Activated CD4-positive, alpha-beta T cell treated with anti-CD3 and anti-CD28 coated beads, Interleukin-2, amount 50 U/mL, for 16 hours (primary cell): Measurements from ENCODE around the gene MAPK11.
"Not testable (repeated sequence)": the region's sequence is repeated elsewhere in the genome, so short reads cannot be mapped to it uniquely, and the experiment has no call there.

ENCODE experiments used
- DNase-seq: peaks from one replicate; pipeline ENCODE4 v3.0.0-alpha.2; 2020

Gene MAPK11

GRCh38 chr22:50275181-50276055, 5.2 kb upstream of the MAPK11 start:
- no peak for DNase-seq

- DNase-seq = no peak
These were observed 4.6 kb upstream of the MAPK11 start for GRCh38 chr22:50274771-50275170.

- DNase-seq = peak; percentile 64
These were observed 4.1 kb upstream of the MAPK11 start for GRCh38 chr22:50274311-50274710.

DNA sequence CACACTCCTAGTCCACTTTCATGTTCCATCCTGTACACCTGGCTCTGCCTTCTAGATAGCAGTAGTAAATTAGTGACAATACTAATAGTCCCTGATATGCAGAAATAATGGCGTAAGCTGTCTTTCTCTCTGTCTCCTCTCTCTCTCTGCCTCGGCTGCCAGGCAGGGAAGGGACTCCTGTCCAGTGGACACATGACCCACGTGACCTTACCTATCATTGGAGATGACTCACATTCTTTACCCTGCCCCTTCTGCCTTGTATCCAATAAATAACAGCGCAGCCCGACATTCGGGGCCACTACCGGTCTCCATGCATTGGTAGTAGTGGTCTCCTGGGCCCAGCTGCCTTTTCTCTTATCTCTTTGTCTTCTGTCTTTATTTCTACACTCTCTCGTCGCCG, 3.6 kb upstream of the MAPK11 start:
- not testable (repeated sequence) for DNase-seq

DNA sequence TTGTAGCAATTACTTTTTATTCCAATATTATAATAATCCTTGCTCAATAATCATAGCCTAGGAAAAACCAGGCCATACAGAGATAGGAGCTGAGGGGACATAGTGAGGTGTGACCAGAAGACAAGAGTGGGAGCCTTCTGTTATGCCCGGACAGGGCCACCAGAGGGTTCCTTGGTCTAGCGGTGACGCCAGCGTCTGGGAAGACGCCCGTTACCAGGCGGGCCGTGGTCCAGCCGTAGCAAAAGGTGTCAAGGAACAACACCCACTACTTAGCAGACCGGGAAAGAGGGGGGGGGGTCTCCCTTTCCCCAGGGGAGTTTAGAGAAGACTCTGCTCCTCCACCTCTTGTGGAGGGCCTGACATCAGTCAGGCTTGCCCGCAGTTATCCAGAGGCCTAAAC, 3.2 kb upstream of the MAPK11 start:
- not testable (repeated sequence) for DNase-seq

DNA sequence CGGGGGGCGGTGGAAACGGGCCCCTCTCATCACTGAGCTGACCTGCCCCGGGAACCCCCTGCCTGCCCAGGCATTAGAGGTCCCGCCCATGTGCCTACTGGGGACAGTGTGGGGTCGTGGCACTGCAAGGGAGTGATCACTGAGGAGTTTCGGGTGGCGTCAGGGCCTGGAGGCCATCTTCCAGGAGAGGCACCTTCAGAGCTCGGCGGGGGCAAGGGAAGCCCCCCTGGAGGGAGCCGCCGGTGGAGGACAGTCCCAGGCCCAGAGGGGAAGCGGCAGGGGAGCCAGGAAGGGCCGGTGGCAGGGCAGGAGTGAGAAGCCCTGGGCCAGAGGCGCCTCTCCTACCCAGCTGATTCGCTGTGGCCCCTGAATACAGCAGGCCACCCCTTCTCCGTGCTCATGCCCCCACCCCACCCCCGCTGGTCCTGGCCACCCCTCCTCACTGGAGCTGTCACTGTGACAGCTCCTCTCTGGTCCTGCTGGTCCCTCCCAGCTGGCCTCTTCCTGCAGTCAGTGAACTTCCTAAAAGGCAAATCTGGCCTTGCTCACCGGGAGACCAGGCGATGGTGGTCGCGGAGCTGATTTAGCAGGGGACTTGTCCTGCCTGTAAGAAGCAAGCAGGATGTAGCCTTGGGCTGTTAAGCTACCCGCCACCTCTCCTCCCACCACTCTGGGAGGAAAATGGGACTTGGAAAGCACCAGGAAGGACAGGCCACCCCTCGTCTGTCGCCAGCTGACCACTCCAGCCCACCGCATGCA, 2.0 kb upstream of the MAPK11 start:
- no peak for DNase-seq

DNA sequence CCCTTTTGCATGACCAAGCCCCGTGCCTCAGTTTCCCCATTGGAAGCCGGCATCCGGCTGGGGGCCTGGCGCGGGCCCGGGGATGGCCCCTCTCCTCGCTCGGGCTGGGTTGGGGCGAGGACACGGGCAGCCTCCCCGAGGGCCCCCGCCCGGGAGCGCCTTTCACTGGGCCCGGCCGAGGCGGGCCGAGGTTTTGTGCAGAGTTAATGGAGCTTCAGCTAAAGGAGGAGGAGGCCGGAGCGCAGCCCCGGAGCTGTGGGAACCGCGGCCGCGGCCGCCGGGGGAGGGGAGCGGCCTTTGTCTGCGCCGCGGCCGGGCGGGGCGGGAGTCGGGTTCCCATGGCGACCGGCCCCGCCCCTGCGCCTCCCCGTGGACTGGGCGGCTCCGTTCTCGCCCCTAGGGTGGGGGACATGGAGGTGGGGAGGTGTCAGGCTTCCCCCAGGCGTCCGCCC, 1.4 kb upstream of the MAPK11 start:
- DNase-seq = peak; percentile 58

GRCh38 chr22:50270666-50271394, 650 bp upstream of the MAPK11 start:
- peak; percentile 54 for DNase-seq

DNA sequence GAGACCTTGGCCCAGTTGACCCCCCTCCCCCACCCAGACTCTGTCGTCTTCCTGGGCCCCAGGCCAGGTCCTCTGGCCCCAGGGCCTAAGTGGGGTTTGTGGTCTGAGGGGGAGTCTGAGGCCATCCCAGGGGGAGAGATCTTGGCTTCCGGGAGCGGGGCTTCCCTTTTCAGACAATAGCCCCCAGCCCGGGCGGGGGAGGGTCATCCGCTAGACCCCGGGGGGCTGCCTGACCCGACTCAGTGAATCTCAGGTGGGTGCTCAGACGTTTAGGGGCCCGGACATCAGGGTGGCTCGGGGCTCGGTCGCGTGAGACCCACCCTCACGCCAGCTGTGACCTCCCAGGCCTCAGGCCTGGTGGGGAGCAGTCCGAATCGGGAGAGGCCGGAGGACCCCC, 609 bp downstream of the MAPK11 start:
- DNase-seq = no peak

DNA sequence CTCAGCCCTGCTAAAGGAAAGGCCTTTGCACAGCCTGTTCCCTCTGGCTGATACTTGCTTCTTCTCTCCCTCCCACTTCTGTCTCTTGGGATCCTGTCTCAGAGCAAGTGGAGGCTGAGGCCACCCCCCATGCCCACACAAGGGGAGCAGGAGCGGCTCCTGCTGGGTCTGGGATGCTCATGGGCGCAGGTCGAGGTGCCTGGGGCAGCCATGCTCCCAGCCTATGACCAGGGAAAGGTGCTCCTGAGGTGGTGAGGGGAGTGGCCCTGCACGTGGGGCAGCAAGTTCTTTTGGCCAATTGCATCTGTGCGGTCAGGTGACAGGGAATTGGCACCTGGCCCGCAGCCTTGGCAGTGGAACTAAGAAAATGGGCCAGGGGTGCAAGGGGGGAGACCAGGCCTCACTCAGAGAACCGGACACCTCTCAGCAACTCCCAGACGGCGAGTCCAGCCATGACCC, 1.5 kb downstream of the MAPK11 start:
- no peak for DNase-seq

DNA sequence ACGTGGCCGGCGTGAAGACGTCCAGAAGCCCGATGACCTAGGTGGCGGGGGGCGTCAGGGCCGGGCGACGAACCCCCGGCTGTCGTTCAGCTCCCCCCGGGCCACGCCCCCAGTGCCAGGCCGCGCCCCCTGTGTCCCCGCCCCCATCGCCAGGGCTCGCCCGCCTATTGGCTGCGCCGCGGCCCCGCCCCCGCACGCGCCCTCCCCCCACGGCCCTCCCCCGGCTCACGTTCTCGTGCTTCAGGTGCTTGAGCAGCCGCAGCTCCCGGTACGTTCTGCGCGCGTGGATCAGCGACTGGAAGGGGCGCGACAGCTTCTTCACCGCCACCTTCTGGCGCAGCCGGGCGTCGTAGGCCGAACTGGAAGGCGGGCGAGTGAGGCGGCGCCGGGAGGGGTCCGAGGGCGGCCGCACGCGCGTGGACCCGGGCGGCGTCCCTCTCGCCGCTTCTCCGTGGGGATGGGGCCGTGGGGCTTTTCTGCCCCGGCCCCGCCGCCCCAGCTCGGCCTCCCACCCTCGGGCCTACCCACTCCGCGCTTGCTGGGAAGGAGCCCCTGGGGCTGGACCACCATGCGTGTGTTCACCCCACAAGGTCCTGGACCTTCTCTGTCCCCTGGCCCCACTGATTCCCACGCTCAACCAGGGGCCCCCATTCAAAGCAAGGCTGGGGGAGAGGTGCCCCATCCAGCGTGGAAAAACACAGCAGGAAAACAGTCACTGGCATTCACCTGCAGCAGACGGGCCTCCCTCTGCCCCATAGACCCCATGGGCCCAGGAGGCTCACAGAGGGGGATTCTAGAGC, 2.4 kb downstream of the MAPK11 start:
- DNase-seq = peak; percentile 56

DNA sequence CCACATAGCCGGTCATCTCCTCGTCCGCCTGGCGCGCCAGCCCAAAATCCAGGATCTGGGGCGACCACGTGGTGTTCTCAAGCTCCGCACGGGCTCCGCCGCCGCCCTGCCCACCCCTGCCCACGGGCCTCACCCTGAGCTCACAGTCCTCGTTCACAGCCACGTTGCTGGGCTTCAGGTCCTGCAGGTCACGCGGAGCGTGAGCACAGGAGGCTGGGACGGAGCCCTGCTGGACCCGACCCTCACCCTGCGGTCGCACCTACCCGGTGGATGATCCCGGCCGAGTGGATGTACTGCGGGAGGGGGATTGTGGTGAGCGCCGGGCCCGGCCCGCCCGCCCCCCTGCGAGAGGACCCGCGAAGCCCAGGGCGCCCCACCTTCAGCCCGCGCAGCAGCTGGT, 3.2 kb downstream of the MAPK11 start:
- no peak for DNase-seq

GRCh38 chr22:50264946-50265669, 5.1 kb downstream of the MAPK11 start:
- no peak for DNase-seq

DNA sequence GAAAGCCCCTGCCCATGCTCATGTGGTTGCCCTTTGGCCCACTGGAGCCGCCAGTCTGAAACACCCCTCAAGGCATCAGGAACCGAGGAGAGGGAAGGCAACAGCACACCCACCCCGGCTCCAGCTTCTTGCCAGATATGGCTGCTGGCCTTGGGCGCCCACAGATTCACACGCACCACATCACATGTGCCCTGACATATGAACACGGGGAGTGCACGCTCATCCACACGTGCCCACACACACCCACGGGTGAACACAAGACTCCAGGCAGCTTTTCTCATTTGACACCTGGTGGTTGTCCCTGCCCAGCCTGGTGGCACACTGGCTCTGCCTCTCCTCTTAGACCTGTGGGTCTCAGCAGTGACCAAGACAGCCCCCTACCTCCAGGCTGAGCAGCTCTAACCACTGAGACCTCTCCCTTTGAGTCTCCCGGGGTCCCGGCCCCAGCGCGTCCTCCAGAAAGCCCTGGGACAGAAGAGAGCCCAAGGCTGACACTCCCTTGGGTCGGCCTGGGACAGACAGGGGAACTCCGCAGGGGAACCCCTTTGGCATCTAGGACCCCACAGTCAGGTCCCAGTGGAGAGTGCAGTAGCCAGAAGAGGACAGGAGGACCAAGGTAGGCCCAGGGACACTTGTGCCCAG, 6.0 kb downstream of the MAPK11 start:
- no peak for DNase-seq

GRCh38 chr22:50262973-50263617, 7.1 kb downstream of the MAPK11 start:
- DNase-seq = no peak

DNA sequence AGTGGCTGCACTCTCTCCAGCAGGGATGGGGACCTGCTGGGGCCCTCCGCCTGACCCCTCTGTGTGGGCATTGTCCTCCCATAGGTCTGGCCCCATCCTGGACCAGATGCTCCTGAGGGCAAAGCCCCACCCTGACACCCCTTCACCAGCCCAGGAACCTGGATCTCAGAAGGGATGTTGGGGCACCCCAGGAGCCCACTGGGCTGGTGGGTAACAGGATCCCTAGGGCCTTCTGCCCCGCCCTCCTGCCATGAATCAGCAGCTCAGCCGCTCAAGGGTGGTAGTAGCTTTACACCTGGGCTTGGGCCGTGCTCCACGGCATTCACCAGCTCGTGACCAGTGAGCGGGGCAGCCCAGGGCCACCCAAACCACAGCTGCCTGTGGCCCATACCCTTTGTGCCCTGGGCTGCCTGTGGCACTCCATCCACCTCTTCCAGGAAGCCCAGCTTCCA, 7.7 kb downstream of the MAPK11 start:
- DNase-seq = no peak

GRCh38 chr22:50261615-50262459, 8.3 kb downstream of the MAPK11 start, which contains the start of gene MAPK12:
TSS of gene MAPK12 (minus strand) at chr22:50261683. CDS start at chr22:50261509, 174 bp downstream.
- DNase-seq = no peak

- peak; percentile 51 for DNase-seq
These were observed 9.2 kb downstream of the MAPK11 start for GRCh38 chr22:50260801-50261614.

- no peak for DNase-seq
These were observed 9.8 kb downstream of the MAPK11 start for GRCh38 chr22:50260434-50260800.
